ENCODE data around the gene ST3GAL3.

ST3GAL3 gene

GRCh38 chr1:43925846-43926245 lies 218.5 kb downstream of the ST3GAL3 start:
- DNase-seq, result no peak

GRCh38 chr1:43930168-43930948 lies 223.0 kb downstream of the ST3GAL3 start:
- DNase-seq, result no peak

- no peak for DNase-seq
Observed at GRCh38 chr1:43930949-43931275, 223.6 kb downstream of the ST3GAL3 start.

GRCh38 chr1:43931711-43932660 lies 224.7 kb downstream of the ST3GAL3 start:
- DNase-seq, result no peak

GRCh38 chr1:43932786-43933385 lies 225.6 kb downstream of the ST3GAL3 start:
- DNase-seq, result no peak

GRCh38 chr1:43933386-43934100 lies 226.2 kb downstream of the ST3GAL3 start, which contains the start of gene ARTN:
TSS of gene ARTN (plus strand) at chr1:43933801. CDS start at chr1:43935657, 1,856 bp downstream.
- DNase-seq, result no peak

GRCh38 chr1:43934101-43934985 lies 227.0 kb downstream of the ST3GAL3 start:
- DNase-seq, result peak; percentile 56

- DNase-seq, result no peak
Observed at GRCh38 chr1:43934986-43935324, 227.6 kb downstream of the ST3GAL3 start.

GRCh38 chr1:43935711-43936427 lies 228.5 kb downstream of the ST3GAL3 start:
- no peak for DNase-seq

GRCh38 chr1:43936431-43937151 lies 229.3 kb downstream of the ST3GAL3 start:
- DNase-seq, result no peak

- DNase-seq, result no peak
Observed at GRCh38 chr1:43937179-43937865, 230.0 kb downstream of the ST3GAL3 start.

- DNase-seq, result no peak
Observed at GRCh38 chr1:43938383-43938782, 231.0 kb downstream of the ST3GAL3 start.

- no peak for DNase-seq
Observed at GRCh38 chr1:43938892-43939587, 231.7 kb downstream of the ST3GAL3 start.

- no peak for DNase-seq
Observed at GRCh38 chr1:43942411-43942810, 235.1 kb downstream of the ST3GAL3 start.

- DNase-seq, result no peak
Observed at GRCh38 chr1:43944860-43945259, 237.5 kb downstream of the ST3GAL3 start.

GRCh38 chr1:43945674-43946235 lies 238.4 kb downstream of the ST3GAL3 start:
- no peak for DNase-seq

- peak; percentile 94 for DNase-seq
Observed at GRCh38 chr1:43946236-43947060, 239.1 kb downstream of the ST3GAL3 start, which contains the start of gene IPO13. TSS of gene IPO13 (plus strand) at chr1:43946950. CDS start at chr1:43947601, 651 bp downstream.

All from CD4-positive, alpha-beta T cell treated with Interleukin-15 for 1 hour (primary cell).